ENCODE data around the gene HAND2.

HAND2 gene

GRCh38 chr4:173521467-173522159 is 8.4 kb downstream of the HAND2 start:
- DNase-seq (ENCODE audit: low read depth, low spot score), result no peak

- DNase-seq (ENCODE audit: low read depth, low spot score), result no peak
These were observed 9.0 kb downstream of the HAND2 start for GRCh38 chr4:173520921-173521466.

GRCh38 chr4:173519111-173520101 is 10.6 kb downstream of the HAND2 start:
- DNase-seq (ENCODE audit: low read depth, low spot score), result no peak

- no peak for DNase-seq (ENCODE audit: low read depth, low spot score)
These were observed 11.5 kb downstream of the HAND2 start for GRCh38 chr4:173518425-173519102.

- no peak for DNase-seq (ENCODE audit: low read depth, low spot score)
These were observed 12.1 kb downstream of the HAND2 start for GRCh38 chr4:173517781-173518424.

GRCh38 chr4:173516621-173517524 is 13.2 kb downstream of the HAND2 start:
- no peak for DNase-seq (ENCODE audit: low read depth, low spot score)

GRCh38 chr4:173515458-173515857 is 14.6 kb downstream of the HAND2 start:
- no peak for DNase-seq (ENCODE audit: low read depth, low spot score)

- DNase-seq (ENCODE audit: low read depth, low spot score), result no peak
These were observed 15.3 kb downstream of the HAND2 start for GRCh38 chr4:173514641-173515217.

- DNase-seq (ENCODE audit: low read depth, low spot score), result no peak
These were observed 16.4 kb downstream of the HAND2 start for GRCh38 chr4:173513651-173514050.

- no peak for DNase-seq (ENCODE audit: low read depth, low spot score)
These were observed 18.2 kb downstream of the HAND2 start for GRCh38 chr4:173511787-173512361.

- no peak for DNase-seq (ENCODE audit: low read depth, low spot score)
These were observed 20.7 kb downstream of the HAND2 start for GRCh38 chr4:173509036-173510001.

GRCh38 chr4:173508386-173509035 is 21.5 kb downstream of the HAND2 start:
- DNase-seq (ENCODE audit: low read depth, low spot score), result no peak

GRCh38 chr4:173507471-173508385 is 22.3 kb downstream of the HAND2 start:
- DNase-seq (ENCODE audit: low read depth, low spot score), result no peak

GRCh38 chr4:173506597-173507211 is 23.3 kb downstream of the HAND2 start:
- DNase-seq (ENCODE audit: low read depth, low spot score), result no peak

- DNase-seq (ENCODE audit: low read depth, low spot score), result no peak
These were observed 24.0 kb downstream of the HAND2 start for GRCh38 chr4:173505924-173506518.

GRCh38 chr4:173504181-173504503 is 25.9 kb downstream of the HAND2 start:
- DNase-seq (ENCODE audit: low read depth, low spot score), result no peak
